ENCODE data around the gene MAN2B2.

MAN2B2 gene

DNA sequence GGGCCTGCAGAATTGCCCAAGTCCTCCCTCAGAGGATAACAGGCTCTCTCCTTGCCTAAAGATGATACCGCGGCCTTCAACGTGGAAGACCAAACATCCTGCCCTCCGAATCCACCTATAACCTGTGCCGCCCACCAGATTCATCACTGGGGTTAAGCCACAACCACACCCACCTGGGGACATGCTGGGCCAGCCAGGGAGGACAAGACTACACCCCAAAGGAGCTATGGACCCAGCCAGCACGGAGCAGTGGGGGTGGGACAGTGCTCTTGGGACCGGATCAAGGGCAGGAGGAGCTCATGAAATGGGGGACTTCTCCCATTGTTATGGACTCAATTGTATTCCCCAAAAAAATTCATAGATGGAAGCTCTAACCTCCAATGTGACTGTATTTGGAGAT is 6.8 kb upstream of the MAN2B2 start:
- no peak for DNase-seq (ENCODE audit: low read depth)

DNA sequence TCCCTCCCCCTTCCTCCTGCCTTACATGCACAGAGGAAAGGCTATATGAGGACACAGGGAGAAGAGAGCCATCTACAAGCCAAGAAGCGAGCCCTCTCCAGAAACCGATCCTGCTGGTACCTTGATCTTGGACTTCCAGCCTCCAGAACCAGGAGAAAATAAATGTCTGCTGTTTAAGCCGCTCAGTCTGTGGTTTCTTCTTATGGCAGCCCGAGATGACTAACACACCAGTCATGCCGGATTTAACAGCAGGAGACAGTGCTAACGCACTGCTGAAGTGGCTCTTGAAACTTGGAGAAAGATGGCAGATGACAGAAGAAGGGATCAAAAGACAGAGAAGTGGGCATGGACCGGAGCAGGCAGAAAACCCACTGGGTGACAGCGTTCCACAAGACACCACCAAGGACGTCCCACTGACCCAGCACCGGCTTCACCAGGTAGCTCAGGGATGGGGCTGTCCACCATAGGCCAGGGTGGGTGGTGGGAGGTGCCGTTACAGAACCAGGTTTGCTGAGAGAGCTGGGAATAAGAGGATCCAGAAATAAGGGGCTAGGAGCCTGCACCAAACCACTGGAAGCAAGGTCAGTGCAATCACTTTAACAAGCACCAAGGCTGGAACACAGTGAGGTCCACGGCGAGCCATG is 6.2 kb upstream of the MAN2B2 start:
- DNase-seq (ENCODE audit: low read depth) = no peak

DNA sequence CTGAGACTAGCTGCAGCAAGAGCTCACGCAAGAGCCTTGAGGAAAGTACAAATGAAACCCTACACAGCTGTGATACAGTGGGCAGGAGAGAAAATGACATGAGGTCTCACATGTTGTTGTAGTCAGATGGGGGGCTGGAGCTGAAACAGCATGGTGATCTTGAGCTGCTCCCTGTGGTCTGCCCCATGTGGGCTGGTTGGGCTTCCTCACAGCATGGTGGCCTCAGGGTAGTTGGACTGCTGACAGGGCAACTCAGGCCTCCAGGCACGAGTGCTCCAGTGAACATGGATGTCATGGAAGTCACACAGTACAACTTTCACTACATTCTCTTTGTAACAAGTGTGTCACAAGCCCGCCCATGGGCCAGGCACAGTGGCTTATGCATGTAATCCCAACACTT is 3.4 kb upstream of the MAN2B2 start:
- DNase-seq (ENCODE audit: low read depth) = no peak

DNA sequence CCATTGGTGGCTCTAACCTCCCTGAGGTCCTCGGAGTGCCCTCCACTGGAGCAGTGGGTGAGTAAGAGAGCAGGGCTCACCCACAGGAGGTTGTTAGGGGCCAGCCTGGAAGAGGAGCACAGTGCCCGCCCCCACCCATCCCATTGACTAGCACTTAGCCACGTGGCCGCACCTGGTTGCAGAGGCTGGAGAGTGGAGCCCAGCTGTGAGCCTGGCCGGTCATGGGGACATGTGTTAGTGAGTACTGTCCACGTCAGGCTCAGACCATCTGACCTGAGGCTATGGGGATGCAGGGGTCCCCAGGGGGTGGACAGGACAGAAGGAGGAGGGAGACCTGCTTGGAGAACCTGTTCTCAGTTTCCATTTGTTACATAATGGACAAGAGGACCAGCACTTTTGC is 1.4 kb upstream of the MAN2B2 start:
- no peak for DNase-seq (ENCODE audit: low read depth)

DNA sequence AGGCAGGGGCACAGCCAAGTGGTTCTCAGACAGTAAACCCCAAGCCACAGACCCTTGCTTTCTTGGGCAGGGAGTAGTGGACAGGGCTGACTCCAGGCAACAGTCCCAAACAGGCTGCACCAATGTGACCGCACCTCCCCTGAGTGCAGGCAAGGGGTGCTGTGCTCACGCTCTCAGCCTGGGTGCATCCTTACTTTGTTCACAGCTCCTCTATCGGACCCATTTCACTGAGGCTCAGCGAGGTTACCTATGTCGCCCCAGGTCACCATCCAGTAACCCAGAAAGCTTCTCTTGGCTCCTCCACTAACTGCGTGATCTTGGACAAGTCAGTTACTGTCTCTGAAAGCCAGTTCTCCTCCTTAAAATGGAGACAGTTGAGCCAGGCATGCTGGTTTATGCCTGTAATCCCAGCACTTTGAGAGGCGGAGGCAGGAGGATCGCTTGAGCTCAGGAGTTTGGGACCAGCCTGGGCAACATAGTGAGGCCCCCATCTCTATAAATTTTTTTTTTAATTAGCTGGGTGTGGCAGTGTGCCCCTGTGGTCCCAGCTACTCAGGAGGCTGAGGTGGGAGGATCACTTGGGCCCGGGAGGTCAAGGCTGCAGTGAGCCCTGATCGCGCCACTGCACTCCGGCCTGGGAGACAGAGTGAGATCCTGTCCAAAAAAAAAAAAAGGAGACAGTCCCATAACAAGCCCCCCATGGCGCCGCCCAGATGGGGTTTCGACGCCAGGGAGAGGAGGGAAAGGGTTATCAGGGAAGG is 823 bp upstream of the MAN2B2 start:
- no peak for DNase-seq (ENCODE audit: low read depth)

DNA sequence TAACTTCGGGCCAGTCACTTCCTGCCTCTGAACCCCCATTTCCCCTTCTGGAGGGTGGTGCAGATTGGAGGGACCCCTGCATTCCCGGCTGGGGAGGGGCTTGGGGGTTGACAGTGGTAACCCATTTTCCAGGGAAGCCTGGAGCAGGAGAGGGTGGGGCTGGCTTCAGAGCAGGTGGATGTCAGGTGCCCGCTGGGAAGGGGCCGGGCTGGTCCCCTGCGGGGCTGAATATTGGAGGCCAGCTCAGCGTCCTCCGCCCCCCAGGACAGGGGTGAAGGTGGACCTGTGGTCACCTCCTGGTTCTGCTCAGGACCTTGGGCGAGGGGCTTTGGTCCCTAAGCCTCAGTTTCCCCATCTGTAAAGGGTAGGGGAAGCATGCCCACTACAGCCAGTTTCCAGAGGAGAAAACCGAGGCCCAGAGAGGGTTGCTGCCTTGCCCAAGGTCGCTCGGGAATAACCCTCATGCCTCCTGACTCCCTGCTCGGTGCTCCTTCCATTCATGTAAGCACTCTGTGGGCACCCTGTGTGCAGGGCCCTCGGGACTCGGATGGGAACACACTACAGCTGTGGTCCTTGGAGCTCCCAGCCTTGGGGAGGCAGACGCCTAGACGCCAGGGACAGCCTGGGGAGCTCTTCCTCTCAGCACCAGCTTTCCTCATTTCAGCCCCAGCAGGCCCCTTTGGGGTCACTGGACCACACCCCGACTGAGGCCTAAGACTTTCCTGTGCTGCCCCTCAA is 683 bp downstream of the MAN2B2 start:
- DNase-seq (ENCODE audit: low read depth) = no peak

DNA sequence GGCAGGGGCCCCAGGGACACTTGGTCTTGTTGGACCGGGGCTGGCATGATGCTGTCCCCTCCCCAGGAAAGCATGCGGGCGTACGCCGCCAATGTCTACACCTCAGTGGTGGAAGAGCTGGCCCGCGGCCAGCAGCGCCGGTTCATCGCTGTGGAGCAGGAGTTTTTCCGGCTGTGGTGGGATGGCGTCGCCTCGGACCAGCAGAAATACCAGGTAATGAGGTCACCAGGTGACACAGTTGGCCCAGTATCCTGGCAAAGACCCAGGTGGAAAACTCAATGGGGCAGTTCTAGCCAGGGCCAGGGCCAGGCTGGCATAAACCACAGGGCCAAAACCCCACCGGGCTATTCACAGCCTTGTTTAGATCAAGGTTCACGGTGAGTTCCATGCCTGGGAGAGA is 1.5 kb downstream of the MAN2B2 start:
- no peak for DNase-seq (ENCODE audit: low read depth)

DNA sequence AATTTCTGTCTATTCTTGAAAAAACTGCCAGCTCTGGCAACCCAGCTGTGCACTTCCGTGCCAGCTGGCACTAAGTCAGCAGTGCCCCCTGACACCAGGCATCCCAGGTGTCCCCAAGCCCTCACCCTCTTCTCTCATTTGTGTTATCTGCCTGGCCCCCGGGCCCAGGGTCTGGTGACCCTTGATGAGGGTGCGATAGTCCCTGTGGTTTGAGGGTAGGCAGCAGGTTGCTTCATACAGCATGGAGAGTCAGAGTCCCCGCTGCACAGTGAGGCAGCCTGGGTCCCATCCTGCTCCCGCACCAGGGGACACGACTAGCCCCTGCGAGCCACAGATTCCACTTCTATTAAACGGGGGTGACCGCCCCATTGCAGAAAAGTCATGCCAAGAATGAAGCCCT is 1.9 kb downstream of the MAN2B2 start:
- DNase-seq (ENCODE audit: low read depth) = no peak

DNA sequence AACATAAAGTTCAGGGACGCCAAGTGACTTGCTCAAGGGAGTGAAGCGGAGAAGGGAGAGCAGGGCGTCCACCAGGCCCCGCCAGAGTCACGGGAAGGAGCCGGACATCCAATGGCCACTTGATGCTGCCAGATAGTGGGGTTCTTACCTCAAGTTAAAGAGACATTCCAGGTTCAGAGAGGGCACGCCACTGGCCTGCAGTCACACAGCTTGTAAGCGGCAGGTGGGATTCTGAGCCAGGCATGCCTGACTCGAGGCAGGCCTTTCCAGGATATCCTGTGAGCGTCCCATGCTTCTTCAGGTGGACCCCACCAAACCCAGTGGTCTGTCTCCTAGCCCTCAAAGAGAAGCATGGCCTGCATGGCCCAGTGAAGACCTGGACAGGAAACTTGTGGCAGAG is 2.4 kb downstream of the MAN2B2 start:
- DNase-seq (ENCODE audit: low read depth) = no peak

DNA sequence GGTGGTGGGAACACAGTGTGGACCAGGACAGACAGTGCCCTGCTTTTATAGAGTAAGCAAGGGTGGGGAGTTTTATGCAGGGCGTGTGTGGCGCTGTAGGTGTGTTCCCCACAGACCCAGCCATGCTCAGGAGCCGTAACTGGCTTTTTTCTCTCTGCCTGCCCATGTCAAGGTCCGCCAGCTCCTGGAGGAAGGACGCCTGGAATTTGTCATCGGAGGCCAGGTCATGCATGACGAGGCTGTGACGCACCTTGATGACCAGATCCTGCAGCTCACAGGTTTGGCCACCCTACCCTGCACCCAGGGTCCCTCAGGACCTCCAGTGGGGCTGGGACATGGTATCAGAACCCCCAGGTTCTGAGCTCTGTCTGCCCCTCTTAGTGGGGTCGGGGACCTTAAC is 3.2 kb downstream of the MAN2B2 start:
- no peak for DNase-seq (ENCODE audit: low read depth)

DNA sequence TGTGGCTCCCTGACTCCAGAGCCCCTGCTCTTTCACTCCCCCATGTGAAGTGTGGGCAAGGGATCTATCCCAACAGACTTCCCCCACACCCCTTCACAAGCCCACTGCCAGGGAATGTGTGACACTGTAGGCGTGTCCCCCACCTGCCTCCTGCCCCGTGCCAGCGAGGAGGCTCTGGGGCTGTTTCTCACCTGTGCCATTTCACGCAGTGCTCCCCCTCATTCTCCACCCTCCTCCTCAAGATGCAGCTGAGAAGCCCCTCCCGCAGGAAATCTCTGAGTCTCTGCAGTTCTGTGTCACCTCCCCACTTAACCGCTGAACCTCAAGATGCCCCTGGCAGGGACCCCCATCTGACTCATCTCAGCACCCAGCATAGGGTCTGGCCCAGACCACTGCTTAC is 5.4 kb downstream of the MAN2B2 start:
- no peak for DNase-seq (ENCODE audit: low read depth)

DNA sequence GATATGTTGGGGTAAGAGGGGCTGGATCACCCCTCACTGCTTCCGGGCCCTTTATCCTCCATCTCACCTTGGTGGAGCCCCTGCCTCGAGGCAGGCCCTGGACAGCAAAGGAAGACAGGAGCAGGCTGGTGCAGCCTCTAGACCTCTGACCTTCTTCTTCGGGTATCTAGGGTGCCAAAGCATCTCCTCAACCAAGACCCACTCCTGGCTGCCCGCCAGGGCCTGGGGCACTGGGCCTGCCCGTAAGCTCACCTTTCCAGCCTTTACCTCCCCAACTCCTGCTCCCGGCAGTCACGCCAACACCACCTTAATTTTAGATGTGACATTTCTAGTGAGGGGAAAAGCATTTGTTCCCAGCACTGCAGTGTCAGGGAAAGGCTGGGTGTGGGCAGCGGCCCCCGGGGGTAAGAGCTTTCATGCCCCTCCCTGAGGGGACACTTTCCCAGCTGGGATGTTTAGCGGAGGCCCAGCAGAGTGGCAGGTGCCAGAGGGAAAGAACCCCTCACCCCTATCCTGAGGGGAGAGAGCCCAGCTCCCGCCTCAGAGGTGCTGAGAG is 6.7 kb downstream of the MAN2B2 start:
- DNase-seq (ENCODE audit: low read depth) = no peak

DNA sequence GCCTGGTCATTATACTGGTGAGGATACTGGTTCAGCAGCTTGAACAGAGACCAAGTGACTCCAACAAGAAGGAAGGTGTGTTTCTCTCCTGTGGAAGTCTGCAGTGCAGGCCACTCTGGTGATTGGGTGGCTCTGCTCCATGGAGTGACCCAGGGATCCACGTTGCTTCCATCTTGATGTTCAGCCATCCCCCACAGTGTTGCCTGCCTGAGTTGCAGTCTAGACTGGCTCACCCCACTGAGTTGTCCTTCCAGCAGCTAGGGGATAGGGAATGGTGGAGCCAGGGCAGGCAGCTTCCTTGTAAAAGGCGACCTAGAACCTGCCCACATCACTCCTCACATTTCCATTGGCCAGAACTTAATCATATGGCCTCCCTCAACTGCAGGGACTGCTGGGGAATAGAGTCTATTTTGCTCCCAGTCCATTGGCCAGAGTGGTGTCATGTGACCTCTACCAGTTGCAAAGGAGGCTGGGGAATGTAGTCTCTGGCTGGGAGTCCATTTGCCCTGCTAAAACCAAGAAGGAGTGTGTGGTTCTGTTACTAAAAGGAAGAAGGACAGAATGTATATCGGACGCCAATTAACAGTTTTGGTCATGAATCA is 8.0 kb downstream of the MAN2B2 start:
- DNase-seq (ENCODE audit: low read depth) = no peak

DNA sequence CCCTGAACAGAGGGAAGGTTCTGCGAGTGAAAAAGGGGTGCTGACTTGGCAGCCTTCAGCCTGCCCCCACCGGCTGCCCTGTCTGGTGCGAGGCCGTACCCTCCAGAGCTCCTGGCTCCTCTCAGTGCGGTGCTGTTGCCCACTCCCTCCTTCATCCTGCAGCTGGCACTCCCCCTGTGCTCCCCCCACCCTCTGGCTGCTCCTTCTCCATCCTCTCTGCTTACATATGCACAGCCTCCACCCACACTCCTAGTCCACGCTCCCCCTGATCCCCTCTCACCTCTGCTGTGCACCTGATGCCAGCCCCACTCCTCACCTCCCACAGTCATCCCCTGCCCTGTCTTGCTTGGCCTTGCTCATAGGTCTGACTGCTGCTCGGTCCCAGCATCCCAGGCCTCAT is 9.9 kb downstream of the MAN2B2 start:
- DNase-seq (ENCODE audit: low read depth) = no peak

DNA sequence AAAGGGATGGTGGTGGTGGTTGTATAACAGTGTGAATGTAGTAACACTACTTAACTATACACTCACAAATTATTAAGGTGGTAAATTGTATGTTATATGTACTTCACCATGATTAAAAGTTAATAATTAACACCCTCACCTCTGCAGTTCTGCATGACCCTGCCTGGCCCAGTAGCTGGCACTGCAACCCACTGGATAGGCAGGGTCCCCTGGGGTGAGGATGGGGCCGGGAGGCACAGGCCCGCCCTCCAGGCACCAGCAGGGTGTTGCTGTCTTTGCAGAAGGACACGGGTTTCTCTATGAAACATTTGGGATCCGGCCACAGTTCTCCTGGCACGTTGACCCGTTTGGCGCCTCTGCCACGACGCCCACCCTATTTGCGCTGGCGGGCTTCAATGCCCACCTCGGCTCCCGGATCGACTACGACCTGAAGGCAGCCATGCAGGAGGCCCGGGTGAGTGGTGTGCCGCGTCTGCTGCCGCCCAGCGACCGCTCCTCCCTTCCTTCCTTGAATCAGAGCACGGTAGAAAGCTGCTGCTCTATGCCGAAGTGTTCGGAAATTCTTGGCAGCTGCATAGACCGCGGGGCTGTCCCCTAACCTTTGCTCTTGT is 11.8 kb downstream of the MAN2B2 start:
- no peak for DNase-seq (ENCODE audit: low read depth)

DNA sequence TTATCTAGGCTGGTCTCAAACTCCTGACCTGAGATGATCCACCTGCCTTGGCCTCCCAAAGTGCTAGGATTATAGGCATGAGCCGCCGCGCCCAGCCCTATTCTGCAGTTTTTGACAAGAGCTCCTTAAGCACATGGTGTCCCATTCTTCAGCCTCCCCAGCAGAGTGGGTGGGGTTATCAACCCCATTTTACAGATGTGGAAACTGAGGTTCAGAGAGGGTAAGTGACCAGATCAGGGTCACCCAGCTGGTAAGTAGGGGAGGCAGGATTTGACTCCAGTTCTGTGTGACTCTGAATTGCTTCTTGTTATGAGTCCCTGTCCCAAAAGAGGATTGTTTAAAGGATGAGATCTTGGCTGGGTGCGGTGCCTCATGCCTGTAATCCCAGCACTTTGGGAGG is 14.5 kb downstream of the MAN2B2 start:
- DNase-seq (ENCODE audit: low read depth) = no peak

DNA sequence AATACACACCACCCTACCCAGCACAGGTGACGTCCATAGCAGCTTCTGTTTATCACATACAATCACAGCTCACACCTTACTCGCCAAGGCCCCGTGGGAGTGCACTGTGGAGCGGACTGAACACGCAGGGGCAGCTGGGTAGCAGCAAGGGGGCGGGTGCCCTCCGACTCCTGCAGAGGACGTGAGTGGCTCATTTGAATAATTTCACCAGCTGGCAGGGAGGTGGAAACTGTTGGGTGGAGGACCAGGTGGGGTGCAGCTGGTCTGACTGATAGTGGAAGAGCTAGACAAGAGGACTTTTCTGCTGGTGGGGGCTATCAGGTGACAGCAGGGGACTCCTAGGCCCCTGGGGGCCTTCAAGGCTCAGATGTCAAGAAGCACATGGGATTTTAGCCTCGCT is 16.3 kb downstream of the MAN2B2 start:
- no peak for DNase-seq (ENCODE audit: low read depth)

DNA sequence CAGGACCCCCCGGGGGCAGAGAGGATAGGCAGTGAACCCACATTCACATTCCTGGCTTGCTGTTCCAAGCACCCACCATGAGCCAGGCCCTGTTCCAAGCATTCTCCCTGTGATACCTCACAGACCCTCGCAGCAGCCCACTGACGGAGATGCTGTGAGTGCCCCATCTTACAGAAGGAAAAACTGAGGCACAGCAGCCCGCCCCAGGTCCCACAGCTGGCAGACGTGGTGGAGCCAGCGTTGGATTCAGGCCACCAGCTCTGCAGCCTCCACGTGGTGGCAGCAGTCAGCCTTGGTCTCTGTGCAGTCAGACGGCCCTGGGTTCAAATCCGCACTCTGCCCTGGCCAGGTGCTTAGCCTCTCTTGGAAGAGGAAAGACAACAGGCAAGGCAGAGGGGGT is 16.8 kb downstream of the MAN2B2 start:
- no peak for DNase-seq (ENCODE audit: low read depth)

DNA sequence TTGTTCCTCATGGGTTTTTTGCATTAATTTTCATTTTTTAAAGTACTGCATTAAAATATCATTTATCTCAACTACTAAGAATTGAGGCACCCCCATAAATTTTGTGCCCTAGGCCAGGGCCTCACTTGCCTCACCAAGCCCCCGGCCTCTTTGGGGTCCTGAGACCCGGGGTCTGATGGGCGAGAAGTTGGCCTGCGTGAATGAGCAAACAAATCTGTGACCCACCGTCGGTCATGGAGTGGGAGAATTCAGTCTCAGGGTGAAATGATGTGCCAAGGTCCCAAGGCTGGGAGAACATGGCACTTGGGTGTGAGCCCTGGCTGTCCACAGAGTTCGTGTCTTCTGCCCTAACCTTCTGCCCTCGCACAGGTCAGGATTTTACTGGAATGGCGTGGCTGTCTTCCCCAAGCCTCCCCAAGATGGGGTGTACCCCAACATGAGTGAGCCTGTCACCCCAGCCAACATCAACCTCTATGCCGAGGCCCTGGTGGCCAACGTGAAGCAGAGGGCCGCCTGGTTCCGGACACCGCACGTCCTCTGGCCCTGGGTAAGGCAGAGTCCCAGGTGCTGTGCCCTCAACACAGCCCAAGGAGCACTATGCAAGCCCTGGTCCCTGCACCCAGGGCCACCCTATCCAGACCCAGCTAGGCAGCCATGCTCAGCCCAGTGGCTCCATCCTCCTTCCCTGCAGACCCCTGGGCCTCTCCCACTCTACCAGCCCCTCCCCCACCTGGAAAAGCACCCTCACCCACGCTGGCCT is 18.0 kb downstream of the MAN2B2 start:
- no peak for DNase-seq (ENCODE audit: low read depth)

DNA sequence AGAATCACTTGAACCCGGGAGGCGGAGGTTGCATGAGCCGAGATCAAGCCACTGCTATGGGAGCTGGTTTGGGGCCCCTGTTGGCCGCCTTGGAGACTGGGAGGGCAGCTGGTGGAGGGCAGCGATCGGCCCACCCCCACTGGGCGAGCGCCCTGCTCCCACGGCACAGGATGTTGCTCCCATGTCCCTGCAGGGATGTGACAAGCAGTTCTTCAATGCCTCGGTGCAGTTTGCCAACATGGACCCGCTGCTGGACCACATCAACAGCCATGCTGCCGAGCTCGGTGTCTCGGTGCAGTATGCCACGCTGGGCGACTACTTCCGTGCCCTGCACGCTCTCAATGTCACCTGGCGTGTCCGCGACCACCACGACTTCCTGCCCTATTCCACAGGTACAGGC is 19.4 kb downstream of the MAN2B2 start:
- DNase-seq (ENCODE audit: low read depth) = no peak

DNA sequence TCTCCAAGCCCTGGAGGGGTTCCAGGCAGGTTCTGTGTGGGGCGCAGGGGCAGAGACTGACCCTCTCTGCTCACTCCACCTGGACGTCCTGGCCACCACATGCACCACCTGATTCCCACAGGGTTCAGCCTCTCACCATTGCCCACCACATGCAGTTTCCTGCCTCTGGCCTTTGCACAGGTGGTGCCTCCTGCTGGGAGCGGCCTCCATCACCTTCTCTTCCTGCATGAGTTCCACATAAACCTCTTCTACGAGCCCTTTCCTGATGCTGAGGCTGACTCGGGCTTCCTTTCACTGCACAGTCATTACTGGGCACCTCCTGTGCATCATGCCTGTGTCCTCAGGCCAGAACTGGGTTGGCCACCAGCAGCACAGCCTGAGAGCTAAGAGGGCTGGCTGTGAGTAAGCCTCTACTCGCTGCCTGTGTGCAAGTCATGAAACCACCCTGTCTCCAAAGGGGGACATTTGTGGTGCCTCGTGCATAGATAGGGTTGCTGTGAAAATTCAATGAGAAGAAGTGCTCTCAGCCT is 19.9 kb downstream of the MAN2B2 start:
- no peak for DNase-seq (ENCODE audit: low read depth)
